NCI-H187 (cell line): ENCODE measurements around the gene RAPGEF2.
"Not testable (repeated sequence)": the region's sequence is repeated elsewhere in the genome, so short reads cannot be mapped to it uniquely, and the experiment has no call there.

Experiments used
- DNase-seq, 2 experiments: peaks; one replicate each; lab custom pipeline; 2025; lab: John Stamatoyannopoulos, UW

RAPGEF2 gene, protein sequence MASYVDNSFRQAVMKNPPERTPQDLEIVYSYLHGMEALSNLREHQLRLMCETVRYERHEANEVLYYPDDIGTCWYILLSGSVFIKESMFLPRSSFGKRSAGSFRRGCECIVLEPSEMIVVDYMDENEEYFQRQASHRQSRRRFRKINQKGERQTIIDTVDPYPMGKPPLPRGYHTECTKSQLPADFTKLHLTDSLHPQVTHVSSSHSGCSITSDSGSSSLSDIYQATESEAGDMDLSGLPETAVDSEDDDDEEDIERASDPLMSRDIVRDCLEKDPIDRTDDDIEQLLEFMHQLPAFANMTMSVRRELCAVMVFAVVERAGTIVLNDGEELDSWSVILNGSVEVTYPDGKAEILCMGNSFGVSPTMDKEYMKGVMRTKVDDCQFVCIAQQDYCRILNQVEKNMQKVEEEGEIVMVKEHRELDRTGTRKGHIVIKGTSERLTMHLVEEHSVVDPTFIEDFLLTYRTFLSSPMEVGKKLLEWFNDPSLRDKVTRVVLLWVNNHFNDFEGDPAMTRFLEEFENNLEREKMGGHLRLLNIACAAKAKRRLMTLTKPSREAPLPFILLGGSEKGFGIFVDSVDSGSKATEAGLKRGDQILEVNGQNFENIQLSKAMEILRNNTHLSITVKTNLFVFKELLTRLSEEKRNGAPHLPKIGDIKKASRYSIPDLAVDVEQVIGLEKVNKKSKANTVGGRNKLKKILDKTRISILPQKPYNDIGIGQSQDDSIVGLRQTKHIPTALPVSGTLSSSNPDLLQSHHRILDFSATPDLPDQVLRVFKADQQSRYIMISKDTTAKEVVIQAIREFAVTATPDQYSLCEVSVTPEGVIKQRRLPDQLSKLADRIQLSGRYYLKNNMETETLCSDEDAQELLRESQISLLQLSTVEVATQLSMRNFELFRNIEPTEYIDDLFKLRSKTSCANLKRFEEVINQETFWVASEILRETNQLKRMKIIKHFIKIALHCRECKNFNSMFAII (N-terminal part only)

DNA sequence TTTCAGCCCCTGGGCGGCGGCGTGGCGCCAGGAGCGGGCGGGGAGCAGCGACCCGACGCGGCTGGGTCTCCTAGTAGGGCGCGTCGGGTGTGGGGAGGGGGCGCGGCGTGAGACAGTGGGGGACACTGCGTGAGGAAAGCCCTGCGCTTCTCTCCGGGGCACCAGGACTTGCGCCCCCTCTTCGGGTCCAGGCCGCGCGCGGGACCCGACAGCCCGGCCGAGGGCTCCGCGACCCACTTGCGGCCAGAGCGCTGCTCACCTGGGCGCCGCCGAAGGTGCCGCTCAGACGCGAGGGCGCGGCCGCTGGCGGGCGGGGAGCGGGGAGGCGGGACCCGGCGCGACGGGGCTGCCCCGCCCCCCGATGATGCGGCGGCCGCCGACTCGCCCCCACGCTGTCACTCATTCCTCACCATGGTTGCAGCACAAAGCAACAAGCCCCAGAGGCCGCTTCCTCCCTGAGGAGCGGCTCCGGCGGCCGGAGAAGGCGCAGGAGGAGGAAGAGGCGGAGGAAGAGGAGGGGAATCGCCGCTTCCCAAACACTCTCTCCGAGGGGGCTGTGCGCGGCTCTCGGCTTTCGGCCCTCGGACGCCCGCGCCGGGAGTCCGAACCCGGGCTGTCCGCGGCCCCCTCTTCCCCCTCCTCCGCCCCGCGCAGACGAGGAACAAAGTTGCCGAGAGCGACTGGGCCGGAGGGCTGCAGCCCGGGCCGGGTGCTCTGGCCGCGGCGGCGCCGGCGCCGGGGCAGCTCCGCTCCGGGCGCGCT lies at the start of gene RAPGEF2:
Gene RAPGEF2, plus strand, starts transcription at position 458 of the 762 bp plus-strand sequence. CDS start 1,084 bp downstream, outside the sequence.
- DNase-seq = peak; percentile 13 to 60

GRCh38 chr4:159055833-159056232 lies 47.0 kb upstream of the RAPGEF2 start:
- no peak for DNase-seq

DNA sequence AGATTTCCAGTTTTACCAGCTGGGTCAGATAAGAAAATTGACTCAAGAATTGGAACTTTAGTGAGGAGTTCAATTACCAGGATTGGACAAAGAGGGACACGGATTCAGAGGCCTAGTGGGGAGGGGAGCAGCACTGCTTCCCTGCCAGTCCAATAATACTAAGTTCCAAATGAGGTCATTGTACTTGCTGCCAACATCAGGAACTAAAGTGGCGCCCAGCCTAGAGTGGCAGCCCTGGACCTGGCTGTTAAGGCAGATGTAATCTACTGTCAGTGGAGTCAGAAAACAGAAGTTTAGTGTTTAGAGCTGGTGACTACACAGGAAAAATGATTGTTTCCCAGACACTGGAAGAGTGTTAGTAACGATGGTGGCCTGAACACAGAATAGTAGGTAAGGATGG lies 42.7 kb upstream of the RAPGEF2 start:
- DNase-seq = no peak

- no peak for DNase-seq
These were observed 40.5 kb upstream of the RAPGEF2 start for GRCh38 chr4:159062381-159062780.

DNA sequence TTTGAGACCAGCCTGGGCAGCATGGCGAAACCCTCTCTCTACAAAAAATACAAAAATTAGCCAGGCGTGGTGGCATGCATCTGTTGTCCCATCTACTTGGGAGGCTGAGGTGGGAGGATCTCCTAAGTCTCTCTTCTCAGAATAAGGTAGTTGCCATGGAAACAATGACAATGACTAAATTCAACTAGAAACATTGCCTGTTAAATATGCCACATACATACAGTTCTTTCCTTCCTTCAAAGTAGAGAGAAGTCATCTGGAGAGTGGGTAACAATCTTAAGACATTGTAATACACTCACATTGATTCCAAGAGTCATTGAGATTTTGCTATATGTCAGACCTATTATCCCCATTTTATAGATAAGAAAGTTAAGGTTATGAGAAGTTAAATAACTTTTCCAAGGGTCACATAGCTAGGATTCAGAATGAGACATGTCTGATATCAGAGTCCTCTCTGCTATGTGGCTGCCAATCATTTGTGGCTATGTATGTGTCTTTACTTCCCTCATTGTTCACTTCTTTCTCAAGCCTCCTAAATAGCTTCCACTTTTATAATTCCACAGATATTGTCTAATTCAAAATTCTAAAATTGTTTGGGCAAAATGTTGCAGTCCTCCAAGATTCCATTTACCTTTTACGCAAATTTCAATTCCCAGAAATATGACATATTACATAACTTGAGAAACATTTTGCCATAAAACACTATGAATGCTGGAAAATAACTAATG lies 37.2 kb upstream of the RAPGEF2 start:
- no peak for DNase-seq

DNA sequence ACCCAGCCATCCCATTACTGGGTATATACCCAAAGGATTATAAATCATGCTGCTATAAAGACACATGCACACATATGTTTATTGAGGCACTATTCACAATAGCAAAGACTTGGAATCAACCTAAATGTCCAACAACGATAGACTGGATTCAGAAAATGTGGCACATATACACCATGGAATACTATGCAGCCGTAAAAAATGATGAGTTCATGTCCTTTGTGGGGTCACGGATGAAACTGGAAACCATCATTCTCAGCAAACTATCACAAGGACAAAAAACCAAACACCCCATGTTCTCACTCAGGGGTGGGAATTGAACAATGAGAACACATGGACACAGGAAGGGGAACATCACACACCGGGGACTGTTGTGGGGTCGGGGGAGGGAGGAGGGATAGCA lies 34.7 kb upstream of the RAPGEF2 start:
- DNase-seq = not testable (repeated sequence)

- DNase-seq = no peak
These were observed 33.0 kb upstream of the RAPGEF2 start for GRCh38 chr4:159069922-159070321.

DNA sequence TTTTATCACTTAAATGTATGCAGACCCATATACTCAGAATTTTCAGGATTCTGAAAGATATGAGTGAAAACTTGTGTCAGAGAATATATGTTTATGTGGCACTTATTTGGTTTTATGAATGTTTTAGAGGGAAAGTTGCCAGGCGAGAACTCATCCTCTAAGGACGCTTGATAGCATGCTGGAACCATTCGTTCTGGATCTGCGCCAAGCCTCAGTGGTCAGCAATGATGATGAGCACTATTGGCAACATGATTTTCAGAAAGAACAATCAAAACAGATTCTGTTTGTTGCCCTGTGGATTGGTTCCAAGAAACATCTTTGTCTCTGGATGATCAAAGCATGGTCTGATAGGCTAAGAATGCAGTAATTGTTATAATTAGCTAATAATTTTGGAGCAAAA lies 32.1 kb upstream of the RAPGEF2 start:
- no peak for DNase-seq

- DNase-seq = no peak
These were observed 31.5 kb upstream of the RAPGEF2 start for GRCh38 chr4:159071178-159071968.

- DNase-seq = no peak
These were observed 30.7 kb upstream of the RAPGEF2 start for GRCh38 chr4:159071969-159072765.

DNA sequence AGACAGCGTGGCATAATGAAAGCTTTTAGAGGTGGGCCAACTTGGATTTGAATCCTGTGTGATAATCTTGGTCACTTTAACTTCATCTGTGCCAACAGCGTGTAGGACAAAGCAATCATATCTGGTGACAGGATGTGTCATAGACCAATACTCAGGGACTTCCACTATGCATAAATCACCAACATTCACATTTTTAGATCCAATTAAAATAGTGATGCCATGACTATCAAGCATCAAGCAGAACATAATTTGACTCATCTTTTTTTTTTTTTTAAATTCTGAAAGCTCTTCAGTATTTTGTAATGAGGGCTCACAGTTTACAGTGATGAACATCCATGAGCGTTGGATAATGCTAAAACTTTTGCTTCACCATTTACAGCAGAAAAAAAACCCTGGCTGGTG lies 27.3 kb upstream of the RAPGEF2 start:
- no peak for DNase-seq

GRCh38 chr4:159077018-159077417 lies 25.9 kb upstream of the RAPGEF2 start:
- DNase-seq = not testable (repeated sequence)

GRCh38 chr4:159077702-159078495 lies 25.0 kb upstream of the RAPGEF2 start:
- no peak for DNase-seq

- no peak for DNase-seq
These were observed 23.8 kb upstream of the RAPGEF2 start for GRCh38 chr4:159079074-159079473.

DNA sequence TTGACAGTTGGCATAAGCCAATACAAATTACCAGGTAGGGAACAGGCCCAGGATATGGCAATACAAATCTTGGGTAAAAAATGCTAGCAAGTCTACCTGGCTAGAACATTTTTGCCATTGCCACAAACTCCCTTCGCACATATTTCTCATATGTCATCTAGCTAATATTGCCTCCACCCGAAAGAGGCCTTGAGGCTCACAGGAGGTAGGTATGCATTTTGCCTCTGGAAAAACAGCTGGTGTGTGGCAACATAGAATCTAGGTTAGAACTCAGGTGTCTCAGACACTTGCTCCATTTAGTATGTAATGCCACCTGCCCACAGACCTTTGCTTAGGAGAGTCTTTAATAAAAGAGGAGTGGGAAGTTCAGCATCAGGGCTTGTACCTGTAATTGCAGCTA lies 16.3 kb upstream of the RAPGEF2 start:
- DNase-seq = no peak

GRCh38 chr4:159090255-159090654 lies 12.6 kb upstream of the RAPGEF2 start:
- DNase-seq = no peak

DNA sequence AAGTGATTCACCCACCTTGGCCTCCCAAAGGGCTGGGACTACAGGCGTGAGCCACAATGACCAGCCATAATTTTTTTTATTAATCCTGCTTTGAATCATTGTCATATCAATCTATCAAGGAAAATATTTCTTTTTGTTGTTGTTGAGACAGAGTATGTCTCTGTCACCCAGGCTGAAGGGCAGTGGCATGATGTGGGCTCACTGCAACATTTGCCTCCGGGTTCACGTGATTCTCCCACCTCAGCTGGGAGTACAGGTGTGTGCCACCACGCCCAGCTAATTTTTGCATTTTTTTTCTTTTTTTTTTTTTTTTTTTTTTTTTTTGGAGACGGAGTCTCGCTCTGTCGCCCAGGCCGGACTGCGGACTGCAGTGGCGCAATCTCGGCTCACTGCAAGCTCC lies 8.7 kb upstream of the RAPGEF2 start:
- not testable (repeated sequence) for DNase-seq

- DNase-seq = no peak
These were observed 6.4 kb upstream of the RAPGEF2 start for GRCh38 chr4:159096434-159096833.

GRCh38 chr4:159097144-159097543 lies 5.7 kb upstream of the RAPGEF2 start:
- no peak for DNase-seq
